CD4-positive, alpha-beta T cell treated with Interleukin-4 for 4 hours (primary cell): Measurements from ENCODE around the gene MRPS33.
"Not testable (repeated sequence)": the region's sequence is repeated elsewhere in the genome, so short reads cannot be mapped to it uniquely, and the experiment has no call there.

Experiments
- DNase-seq: peaks from one replicate; pipeline ENCODE4 v3.0.0-alpha.2; 2020

Gene MRPS33

DNA sequence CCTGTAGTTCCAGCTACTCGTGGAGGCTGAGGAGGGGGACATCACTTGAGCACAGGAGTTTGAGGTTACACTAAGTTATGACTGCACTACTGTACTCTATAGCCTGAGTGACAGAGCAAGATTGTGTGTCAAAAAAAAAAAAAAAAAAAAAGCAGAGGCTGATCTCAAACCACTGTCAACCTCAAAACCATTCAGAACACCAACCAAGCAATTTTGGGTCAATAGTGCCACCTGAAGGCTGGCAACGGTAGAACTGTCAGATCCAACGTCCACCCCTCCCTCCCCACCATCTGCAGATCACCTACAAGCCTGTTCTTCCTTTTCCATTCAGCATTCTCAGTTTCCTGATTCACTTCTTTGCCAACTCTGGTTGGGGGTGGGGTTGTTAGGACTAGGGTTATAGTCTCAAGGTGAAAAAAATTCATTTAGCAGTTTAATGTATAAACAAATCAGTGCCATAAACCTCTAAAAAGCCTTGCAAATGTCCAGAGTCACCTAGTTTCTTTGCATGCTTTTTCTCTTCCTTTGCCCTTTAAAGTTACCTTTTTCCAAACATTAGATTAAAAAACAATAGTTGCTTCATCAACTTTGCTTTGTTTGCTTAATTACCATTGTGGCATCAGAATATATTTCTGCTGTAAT lies 2.6 kb downstream of the MRPS33 start:
- peak; percentile 85 for DNase-seq

DNA sequence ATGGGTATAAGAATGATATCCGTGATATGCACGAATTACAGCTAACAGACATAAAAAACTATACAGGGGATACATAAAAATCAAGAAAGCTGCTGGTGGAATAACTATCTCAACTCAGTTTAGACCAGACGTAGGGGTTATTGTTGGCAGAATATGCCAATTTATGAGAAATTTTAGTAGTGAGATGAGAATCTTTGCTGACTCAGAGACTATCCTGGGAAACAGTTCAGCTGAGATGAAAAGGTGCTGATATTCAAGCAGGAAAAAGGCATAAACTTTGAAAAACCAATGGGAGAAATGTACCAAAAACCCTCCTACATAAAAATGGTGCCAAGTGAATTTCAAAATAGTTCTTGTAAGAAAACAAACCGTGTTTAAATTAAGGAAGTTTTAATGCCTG lies 3.3 kb downstream of the MRPS33 start:
- no peak for DNase-seq

DNA sequence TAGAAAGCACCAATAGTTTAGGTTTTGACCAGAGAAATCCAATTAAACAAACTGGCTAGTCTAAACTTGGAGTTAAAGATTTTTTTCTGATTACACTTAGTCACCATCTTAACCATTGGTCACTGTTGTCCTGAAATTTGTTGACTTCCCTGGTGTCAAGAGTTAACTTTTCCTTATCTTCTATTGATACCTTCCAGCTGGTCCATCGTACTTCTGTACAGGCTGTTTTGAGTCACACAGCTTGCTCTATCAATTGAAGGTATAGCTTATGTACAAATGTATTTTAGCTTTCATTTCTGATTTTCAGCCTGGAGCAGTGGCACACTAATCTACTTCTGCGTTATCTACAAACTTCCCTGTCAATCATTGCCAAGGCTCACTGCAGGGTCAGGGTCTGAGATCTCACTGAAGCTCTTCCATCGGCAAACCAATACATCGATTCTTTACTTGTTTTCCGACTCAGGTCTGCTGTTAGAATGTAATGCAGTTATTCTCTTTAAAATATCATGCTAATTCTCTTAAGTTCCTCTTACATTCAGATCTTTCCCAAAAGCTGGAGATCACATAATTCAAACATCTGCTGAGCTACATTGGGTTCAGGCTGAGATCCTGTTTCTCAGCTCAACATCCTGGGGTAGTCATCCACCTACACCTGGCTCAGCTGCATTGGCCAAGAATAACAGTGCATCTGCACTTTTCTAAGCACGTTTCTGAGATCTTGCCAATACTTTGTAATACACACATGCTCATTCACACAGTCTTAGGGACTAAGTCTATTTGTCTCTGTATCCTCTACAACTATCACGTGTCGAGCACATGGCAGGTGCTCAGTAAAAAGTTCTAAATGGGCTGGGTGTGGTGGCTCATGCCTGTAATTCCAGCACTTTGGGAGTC lies 11.3 kb downstream of the MRPS33 start:
- DNase-seq: no peak

DNA sequence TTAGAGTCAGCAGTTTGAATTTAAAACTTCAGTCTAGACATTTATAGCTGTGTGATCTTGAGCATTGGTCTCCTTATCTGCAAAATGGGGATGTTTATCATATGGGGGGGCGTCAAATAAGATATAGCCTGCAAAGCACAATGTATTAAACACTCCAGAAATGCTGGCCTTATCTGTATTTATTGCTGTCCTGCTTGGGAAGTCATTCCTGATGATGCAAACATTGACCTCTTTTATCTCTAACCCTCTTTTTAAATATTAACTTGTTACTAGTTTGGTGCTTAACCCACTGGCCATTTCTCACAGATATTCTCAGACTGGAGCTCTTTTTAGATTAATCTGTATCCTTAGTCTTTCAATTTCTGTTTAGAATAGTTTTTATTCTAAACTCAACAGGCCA lies 13.2 kb downstream of the MRPS33 start:
- no peak for DNase-seq

DNA sequence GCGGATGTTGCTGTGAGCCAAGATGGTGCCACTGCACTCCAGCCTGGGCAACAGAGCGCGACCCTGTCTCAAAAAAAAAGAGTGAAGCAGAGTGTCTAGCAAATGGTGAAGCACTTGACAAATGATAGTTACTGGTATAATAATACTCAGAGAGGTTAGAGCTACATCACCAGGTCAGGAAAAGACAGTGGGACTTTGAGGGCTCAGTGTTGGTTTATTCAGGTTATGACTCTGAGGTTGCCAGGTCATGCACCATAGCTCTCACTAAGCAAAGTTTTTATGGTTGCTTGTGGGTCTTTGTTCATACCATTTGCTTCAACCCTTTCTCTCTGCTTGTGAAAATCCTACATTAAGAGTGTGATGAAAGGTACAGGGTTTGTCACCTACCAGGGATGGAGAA lies 13.6 kb downstream of the MRPS33 start:
- DNase-seq: no peak

DNA sequence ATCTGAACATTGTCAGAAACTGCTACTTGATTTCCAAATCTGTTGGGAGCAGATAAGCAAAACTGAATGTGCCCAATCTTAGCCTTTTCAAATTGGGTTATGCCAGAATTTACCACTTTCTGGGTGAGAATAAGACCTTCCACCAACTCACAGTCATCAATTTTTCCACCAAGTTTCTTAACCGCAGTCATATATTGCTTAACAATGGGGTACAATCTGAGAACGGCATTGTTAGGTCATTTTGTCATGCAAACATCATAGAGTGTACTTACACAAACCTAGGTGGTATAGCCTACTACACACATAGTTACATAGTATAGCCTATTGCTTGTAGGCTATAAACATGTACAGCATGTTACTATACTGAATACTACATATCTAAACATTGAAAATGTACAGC lies 16.0 kb downstream of the MRPS33 start:
- DNase-seq: no peak

DNA sequence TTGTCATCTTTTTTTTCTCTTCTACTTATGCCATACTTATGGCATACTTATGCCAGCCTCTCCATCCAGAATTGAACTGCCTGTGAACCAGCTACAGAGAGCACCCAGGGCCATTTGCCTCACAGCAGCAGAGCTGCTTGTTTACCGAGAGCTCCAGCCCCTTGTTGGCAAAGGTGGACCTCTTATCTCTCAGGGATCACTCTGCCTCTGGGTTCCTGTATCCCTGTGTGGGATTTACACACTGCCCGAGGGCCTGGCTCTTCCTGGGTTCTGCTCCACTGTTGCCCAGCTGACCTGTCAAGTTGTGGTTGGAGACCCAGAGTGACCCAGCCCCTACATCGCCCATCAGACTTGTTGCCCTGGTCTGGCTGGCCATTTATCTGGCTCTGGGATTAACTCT lies 22.3 kb downstream of the MRPS33 start:
- DNase-seq: no peak

DNA sequence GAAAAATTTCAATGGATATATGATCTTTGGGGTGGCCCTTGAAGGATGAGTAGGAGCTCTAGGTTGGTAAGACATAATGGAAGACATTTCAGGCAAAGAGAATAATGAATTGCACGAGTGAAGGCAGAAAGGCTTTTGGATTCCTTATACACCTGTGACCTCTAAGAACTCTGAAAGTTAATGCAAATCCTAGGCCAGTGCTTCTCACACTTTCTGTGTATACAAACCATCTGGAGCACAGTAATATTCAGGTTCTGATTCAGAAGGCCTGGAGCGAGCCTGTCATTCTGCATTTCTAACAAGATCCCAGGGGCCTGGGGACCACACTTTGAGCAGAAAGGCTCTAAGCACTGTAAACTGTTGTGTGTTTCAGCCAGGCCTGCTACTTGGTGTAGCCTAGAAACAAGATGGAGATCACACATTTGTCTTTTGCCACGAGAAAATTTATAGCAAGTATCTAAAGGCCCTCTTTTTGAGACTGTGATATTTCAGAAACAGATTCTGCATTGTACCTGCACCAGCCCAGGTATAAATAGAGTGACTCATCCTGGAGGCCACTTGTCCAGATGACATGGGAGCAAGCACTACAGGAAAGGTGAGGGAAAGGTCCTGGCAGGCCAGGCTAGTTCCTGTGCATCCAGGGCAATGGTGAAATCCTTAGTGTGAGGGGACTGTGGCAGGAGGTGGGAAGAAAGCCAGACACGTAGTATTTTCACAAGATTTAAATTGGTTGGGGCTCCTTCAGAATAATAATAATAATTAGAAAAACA lies 24.4 kb downstream of the MRPS33 start:
- DNase-seq: no peak

DNA sequence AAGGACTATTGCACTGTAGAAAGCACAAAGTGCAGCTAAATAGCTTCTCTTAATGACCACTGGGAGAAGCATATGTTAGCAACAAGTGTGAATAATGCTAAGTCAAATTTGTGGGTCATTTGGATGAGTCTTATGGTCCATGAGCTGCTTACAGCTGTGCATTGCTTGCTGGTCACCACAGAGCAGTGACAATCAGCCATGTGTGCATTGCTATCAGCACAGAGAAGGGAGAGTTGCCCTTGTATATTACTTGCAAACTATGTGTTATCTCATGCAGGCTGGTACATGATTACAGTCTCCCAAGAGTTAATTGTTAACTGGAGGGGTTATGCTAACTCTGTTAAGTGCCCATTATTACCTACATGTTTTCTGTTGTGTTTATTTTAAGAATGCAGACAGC lies 25.7 kb downstream of the MRPS33 start:
- no peak for DNase-seq

DNA sequence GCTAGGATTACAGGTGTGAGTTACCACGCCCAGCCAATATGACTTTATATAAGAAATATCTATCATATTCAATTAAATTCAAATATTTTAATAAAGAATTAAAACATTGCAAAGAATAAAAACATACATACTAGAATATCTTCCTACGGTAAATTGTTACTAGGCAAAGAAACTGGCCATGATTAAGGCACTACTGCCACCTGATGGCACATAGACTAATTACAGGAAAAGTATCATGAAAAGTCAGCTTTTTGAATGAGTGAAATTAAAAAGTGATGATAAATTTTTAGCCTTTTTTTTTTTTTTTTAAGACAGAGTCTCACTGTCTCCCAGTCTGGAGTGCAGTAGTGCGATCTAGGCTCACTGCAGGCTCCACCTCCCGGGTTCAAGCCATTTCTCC lies 30.9 kb downstream of the MRPS33 start:
- DNase-seq: no peak

DNA sequence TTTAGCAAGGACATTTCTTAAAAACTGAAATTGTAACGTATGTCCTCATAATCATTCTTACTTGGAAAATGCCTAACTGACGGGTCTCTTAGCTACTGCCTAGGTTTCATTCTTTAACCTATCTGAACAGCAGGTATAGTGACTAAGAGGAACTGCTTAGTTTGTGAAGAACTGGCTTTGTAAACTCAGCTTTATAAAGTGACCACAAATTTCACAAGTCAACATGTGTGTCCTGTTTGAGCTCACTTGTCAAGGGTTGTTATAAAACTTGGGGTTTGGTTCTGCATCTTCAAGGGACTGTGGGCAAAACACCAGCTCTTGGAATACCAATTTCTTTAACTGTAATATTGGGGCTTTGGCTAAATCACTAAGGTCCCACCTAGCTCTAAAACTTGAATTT lies 32.2 kb downstream of the MRPS33 start:
- DNase-seq: no peak

DNA sequence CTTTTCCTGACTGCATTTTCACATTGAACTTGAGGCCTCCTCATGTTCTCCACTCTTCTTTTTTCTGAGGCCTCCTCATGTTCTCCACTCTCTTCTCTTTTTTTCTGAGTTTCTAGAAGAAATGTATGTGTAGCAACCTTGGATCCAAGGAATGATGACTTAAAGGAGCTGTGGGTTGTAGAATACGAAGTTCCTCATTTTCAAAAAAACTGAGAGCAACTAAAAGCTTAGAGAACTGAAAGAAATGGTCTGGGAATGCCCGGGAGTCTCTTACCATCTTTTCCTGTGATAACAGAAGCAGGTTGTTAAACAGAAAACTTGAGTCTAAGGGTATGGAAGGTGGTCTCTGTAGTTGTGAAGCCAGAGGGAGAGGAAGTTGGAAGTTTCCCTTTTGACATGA lies 32.8 kb downstream of the MRPS33 start:
- no peak for DNase-seq

DNA sequence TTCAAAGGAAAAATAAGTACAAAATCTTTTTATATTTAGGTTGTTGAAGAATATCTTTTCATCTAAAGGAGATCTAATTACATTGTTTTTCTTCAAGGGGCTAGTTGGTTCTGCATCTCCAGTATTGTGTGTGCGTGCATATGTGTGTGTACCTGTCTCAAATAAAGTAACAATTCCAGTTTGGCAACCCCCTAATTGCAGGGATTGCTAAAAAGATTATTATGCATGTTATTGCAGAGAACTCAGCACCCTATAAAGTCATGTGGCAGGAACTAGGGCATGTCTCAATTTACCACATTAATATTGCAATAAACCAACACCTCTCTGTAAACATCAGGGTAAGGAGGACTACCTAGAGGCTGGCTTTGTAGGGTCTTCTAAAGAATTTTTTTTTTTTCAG lies 37.0 kb downstream of the MRPS33 start:
- no peak for DNase-seq

DNA sequence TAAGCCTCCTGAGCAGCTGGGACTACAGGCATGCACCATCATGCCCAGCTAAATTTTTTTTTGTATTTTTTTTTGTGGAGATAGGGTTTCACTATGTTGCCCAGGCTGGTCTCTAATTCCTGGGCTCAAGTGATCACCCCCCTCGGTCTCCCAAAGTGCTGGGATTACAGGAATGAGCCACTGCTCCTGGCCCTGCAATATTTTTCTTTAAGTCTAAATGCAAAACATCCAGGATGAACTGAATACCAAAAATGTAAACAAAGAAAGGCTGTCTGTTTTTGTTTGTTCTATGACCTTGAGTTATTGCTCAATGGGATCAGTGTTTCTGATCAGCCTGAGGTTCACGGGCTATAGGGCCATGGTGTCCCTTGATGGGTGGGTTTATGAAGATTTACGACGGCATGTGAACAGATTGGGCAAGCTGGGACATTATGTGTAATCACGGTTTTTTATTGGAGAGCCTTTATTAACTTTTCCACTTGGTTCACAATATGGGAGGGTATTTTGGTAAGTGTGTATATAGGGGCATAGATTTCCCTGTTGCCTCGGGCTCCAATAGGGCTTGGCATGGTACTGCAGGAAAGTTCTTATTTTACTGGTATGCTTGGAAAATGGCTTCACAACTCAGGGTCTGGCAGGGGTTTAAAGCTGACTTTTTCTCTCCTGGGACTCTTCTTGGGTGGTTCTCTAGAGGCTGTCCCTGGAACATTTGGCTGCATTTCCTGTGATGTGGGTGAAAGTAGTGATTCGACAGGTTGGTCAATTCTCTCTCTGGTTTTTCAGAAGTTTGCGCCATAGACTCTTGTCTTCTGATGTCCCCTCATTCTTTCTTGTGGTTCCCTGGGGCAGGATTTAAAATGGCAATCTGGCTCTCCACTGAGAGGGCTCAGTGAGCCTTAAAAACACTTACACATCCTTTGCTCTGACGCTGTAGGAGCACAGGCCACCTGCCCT lies 41.6 kb downstream of the MRPS33 start:
- DNase-seq: no peak

DNA sequence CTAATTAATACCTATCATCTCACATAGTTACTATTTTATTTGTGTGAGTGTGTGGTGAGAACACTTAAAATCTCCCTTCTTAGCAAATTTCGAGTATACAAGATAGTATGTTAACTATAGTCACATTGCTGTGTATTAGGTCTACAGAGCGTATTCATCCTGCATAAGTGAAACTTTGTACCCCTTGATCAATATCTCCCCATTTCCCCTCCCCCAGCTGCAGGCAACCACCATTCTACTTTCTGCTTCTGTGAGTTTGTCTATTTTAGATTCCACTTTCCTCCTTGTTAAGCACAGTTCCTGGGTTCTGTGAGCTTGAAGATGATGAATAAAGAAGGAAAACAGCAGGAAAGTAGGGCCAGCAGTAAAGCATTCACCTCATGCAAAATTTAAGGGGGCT lies 42.4 kb downstream of the MRPS33 start:
- no peak for DNase-seq

DNA sequence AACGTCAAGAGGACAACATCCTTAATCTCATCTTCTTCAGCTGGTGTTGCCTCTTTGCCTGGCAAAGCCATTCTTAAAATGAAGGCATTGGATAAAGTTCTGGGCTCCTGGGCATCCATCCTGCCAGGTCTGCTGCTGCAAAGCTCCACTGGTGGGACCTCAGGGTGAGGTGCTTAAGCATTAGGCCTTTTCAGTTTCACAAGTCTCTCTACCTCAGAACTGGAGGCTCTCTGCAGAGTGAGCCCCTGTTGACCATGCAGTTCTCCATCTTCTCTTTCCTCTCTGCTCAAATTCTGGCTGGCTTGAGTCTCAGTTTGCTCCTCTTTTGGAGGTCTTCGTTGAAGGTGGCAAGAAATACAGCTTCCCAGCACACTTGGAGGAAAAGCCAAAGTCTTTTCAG lies 47.3 kb downstream of the MRPS33 start:
- no peak for DNase-seq

DNA sequence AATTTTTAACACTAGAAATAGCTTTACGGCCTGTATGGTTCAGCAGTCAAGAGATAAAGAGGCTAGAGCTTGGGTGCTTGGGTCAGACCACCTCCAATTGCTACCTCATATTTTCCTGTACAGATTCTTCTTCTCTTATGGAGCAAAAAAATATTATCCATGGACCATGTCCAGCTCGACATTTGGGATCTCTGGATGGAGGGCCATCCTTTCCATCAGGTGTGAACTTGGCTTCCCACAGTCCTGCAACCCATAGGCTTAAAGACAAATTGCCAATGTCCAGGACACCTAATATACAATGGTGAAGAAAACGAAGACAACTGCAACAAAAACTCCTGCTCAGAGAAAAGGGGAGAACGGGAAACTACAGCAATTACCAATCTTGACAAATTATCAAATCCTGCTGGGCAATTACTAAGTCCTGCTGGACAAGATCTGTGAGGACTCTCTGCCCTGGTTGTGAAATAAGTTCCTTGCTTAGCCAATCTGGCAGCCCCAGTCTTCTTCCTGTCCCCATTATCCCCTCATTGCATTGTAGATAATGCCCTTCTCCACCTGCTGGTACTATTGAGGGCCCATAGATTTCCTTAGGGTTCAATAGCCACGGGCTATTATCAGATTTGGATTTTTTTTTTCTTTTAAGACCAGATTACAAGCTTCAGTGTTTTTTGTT lies 48.1 kb downstream of the MRPS33 start:
- DNase-seq: no peak

DNA sequence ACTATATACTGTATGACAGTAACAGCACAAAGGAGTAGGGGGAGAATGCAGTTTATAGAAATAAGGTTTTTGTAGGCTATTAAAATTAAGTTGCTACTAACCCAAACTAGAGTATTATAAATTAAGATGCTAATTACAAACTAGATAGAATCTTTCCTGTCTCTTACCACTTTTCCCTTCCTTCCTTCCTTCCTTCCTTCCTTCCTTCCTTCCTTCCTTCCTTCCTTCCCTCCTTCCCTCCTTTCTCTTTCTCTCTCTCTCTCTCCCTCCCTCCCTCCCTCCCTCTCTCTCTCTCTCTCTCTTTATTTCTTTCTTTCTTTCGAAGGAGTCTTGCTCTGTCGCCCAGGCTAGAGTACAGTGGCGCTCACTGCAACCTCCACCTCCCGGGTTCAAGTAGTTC lies 53.6 kb downstream of the MRPS33 start:
- no peak for DNase-seq

DNA sequence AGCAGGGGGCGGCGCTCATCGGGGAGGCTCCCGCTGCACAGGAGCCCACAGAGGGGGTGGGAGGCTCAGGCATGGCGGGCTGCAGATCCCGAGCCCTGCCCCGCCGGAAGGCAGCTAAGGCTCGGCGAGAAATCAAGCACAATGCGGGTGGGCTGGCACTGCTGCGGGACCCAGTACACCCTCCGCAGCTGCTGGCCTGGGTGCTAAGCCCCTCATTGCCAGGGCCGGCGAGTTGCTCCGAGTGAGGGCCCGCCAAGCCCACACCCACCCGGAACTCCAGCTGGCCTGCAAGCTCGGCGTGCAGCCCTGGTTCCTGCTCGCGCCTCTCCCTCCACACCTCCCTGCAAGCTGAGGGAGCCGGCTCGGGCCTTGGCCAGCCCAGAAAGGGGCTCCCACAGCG lies 57.8 kb downstream of the MRPS33 start:
- not testable (repeated sequence) for DNase-seq
